ENCODE data around the gene SYT15.

- TF ChIP-seq, protein P1, sequence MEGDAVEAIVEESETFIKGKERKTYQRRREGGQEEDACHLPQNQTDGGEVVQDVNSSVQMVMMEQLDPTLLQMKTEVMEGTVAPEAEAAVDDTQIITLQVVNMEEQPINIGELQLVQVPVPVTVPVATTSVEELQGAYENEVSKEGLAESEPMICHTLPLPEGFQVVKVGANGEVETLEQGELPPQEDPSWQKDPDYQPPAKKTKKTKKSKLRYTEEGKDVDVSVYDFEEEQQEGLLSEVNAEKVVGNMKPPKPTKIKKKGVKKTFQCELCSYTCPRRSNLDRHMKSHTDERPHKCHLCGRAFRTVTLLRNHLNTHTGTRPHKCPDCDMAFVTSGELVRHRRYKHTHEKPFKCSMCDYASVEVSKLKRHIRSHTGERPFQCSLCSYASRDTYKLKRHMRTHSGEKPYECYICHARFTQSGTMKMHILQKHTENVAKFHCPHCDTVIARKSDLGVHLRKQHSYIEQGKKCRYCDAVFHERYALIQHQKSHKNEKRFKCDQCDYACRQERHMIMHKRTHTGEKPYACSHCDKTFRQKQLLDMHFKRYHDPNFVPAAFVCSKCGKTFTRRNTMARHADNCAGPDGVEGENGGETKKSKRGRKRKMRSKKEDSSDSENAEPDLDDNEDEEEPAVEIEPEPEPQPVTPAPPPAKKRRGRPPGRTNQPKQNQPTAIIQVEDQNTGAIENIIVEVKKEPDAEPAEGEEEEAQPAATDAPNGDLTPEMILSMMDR (IDR thresholded peaks at IDR 0.05): no peak
- peak; percentile 29 to 88 for TF ChIP-seq POLR2A (IDR thresholded peaks at IDR 0.05)
These were observed 22.2 kb upstream of the SYT15 start, which contains the start of gene GPRIN2 for GRCh38 chr10:46556515-46557318.

All from Peyer's patch (tissue), 4 donors.